HG03460 (cell line): ENCODE results near the gene KCNAB1.
A peak's percentile ranks its signal among the peaks of the same experiment; 100 is the strongest.

Source experiments
- ATAC-seq: cut with Tn5 transposase; IDR thresholded peaks from one replicate; pipeline ENCODE4 v1.9.1; 2021; ENCODE audit not compliant: unreplicated experiment

The KCNAB1 gene

DNA sequence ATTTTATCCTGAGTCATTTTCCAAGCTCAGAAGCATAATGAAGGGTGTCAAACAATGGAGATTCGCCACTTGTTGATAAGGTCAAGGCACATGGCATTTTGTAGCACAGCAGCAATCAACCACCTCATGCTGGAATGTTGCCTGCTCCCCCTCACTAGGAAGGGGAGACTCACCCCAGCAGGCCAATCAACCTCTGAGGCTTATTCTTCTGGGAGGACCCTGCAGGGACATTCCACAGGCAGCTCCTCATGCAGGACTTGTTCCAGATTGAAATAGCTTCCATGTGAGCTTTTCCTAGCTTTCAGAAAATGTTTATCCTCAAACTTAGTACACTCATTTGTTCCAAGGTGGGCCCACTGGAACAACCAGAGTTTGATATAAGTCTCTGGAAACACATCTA is 356.9 kb downstream of the KCNAB1 start:
- no peak for ATAC-seq

DNA sequence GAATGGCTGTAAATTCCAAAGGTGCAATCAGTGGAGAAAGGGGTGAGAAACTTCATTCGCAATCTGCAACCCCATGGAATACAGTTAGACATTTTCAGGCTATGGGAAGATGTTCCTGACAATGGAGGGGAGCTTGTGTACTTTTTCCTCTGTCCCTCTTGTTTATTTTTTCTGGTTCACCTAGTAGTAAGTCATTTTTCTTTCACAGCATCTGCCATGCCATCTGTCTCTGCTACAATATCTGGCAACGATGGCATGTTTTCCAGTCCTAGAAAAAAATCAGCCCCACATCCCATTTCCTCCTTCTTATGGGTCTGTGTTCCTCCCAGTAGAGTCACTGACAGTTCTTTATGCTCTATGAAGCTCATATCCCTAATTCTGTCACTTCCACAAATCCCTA is 358.5 kb downstream of the KCNAB1 start:
- ATAC-seq: no peak

DNA sequence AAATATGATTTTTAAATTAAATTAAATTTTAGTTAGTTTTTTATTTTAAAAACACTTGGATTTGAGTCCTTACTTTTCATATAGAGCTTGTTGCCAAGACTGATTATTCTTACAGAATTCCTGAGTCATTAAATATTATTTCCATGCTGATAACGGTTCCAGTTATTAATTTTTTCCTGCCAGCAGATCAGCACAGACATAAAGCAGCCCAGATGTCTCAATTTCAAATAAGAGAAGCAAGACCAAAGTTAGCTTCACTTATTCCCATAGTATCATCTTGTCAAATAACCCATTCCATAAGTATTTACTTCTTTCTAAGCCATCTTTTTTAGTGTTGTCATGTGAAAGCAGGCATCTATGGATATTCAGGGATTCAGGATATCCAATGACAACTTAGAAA is 359.2 kb downstream of the KCNAB1 start:
- no peak for ATAC-seq

DNA sequence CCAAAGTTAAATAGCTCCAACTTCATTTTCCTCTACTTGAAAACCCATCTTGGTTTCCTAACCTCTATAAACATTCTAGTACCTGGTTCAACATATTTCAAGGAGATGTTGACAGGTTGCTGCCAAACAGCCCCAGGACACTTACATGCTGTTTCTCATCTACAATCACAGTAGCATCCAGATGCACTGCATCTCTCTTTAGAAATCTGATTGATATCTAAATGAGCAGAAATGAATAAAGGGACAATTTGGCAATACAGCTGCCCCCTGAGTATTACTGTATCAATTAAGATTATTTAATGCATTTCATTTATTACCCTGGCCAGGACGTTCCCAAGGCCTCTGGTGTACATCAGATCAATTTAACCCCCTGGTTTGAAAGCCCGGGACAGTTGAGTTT is 360.6 kb downstream of the KCNAB1 start:
- no peak for ATAC-seq

DNA sequence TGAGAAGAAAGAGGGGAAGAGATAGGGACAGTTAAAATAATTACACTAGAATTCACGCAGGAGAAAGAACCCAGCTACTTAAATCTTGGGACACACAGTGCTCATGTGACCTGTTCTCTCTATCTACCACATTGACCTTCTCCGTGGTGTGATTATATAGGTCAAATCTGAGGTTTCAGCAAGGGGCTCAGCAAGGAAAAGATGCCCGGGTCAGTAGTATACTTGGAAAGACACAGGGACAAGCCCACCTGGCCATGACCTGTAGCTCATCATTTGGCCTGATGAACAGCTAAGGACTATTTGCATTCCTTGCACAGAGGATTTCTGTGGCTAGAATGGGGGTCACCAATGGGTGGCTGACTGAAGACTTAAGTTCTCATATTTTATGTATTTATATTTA is 362.6 kb downstream of the KCNAB1 start:
- ATAC-seq: peak; percentile 1

DNA sequence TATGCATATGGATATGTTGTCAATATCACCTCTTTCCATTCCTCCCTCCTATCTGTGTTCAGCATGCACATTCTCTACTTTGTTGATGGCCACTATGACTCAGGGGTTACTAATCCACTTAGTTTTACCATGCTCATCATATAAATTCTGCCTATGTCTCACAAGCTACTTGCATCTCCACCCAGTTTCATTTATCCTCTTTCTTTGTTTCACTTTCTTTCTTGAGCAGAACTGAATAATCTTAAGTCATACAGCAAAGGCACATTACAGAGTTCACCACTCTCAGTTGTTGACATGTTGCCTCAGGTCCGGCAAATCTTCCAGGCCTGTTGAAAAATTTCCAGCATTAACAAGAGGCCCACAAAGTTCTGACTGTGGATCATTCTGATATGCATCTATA is 363.0 kb downstream of the KCNAB1 start:
- ATAC-seq: peak; percentile 85

GRCh38 chr3:156483961-156484787 is 363.8 kb downstream of the KCNAB1 start:
- ATAC-seq: peak; percentile 83

DNA sequence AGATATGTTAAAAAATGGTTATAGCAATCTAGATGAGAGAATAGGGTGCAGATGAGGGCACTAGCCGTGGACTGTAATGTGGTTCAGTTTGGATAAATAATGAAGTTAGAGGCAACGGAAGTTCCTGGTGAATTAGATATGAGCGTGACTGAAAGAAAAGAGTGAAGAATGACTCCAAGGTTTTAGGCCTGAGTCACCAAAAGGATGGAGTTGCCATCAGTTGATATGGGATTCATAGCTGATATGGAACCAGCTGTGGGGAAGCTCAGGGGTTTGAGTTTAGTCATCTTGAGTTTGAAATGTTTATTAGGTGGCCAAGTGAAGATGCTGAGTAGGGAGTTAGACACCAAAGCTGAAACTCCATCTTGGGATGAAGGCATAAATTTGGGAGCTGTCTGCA is 368.4 kb downstream of the KCNAB1 start:
- no peak for ATAC-seq

- no peak for ATAC-seq
Observed at GRCh38 chr3:156489462-156489911, 369.1 kb downstream of the KCNAB1 start.

GRCh38 chr3:156491192-156491591 is 370.8 kb downstream of the KCNAB1 start:
- ATAC-seq: no peak

DNA sequence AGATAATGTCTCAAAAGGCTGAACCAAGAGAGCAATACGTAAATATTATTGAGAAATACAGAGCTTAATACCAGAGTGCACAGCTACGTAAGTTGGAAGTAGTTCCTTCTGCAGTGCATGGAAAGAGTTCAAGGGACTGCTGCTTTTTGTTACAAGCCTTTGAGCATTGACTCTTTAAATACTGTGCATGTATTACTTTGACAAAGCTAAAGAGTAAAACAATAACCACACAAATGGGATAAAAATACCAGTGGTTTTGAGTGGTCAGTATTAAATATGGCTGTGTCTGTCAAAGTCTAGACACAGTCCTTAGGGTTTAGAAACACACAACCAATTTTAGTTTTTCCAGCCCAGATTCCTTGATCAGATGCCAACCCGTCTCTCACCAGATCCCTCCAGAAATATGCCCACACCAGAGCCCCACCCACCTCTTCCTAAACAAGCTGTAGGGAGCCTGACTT is 372.5 kb downstream of the KCNAB1 start:
- ATAC-seq: no peak

DNA sequence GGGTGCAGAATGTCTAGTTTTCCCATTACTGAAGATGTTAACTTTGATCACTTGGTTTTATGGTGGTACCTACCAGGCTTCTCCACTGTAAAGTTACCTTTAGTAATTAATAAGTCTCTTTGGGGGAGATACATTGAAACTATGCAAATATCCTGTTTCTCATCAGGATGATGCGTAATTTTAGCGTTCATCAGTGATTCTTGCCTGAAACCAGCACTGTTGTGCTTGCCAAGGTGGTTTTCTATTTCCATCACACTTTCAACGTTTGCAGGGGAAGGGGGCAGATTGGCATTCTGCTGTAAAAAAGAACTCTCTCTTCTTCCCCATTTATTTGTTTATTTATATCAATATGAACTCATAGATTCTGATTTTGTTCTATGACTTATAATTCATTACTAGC is 373.5 kb downstream of the KCNAB1 start:
- no peak for ATAC-seq

GRCh38 chr3:156495816-156496215 is 375.4 kb downstream of the KCNAB1 start:
- no peak for ATAC-seq

- no peak for ATAC-seq
Observed at GRCh38 chr3:156497326-156497725, 376.9 kb downstream of the KCNAB1 start.

- no peak for ATAC-seq
Observed at GRCh38 chr3:156498307-156498706, 377.9 kb downstream of the KCNAB1 start.

DNA sequence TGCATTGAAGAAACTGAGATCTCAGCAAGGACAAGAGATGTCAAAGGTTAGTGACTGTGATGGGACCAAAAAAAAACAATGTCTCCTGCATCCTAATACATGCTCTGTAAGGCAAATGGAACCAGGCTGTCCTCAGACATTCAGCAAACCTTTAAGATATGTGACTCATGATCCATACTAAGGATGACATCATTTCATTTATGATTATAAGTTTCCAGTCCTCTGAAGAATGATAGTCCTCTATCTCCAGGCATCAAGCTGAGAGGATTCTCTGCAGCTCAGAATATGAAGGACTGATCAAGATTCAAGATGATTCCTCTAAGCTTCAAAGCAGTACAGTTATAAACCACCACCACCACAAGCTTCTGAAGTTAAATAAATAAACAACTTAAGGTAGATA is 386.9 kb downstream of the KCNAB1 start:
- ATAC-seq: no peak

DNA sequence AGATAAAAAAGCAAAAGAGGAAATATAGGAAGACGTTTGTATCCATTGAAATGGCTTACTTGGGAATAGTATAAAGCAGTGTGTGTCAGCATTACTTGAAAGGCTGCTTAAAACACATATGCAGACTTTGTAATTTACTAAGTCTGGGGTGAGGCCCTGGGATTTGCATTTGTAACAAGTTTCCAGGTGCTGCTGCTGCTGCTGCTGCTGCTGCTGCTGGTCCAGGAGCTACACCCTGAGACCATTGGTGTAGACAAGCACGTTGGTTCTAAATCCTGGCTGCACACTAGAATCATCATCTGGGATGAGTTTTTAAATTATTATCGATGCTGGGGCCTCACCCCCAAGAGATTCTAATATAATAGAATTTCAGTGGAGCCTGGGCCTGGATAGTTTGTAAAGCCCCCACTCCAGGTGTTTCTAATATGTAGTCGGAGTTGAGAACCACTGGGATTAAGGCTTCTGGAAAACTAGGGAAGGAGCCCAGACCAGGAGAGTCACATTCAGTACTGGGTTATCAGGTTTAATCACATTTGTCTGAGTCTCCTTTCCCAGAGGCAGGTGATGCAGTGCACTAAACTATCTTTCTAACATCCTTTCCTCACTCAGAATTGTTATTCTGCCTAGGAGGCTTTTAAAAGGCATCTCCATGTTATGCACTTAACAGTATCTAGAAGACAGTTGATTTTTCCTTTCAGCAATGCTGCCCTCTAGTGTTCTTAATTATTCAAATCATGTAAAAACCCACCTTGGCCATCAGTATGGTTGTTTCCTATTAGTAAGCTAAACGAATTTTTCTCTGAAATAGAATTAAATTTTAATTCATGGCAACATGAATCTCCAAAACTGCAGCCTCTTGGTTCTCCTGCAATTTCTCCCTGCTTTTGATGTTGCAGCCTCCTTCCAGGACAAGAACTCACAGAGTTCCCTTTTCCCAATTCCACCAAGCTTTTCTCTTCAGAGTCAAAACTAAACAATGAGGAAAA is 389.1 kb downstream of the KCNAB1 start:
- peak; percentile 77 for ATAC-seq

GRCh38 chr3:156511987-156512677 is 391.8 kb downstream of the KCNAB1 start:
- ATAC-seq: no peak

DNA sequence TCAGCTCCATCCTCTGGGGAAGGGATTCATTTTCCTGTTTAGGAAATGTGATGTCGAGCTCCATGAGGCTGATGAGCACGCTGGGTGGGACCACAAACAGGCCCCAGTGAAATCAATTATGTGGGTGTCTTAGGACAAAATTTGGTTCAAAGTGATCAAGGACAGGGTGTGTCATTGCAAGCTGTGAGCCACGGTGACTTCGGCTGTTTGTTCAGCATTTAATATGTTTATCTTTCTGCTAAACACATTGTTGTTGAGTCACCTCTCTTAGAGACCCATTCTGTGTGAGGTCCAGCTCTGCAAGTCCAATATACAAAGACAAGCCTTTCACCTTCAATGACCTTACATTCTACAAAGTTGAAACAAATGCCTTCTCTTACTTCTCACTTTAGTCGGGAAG is 393.2 kb downstream of the KCNAB1 start:
- ATAC-seq: no peak

- no peak for ATAC-seq
Observed at GRCh38 chr3:156516284-156516683, 395.9 kb downstream of the KCNAB1 start.

DNA sequence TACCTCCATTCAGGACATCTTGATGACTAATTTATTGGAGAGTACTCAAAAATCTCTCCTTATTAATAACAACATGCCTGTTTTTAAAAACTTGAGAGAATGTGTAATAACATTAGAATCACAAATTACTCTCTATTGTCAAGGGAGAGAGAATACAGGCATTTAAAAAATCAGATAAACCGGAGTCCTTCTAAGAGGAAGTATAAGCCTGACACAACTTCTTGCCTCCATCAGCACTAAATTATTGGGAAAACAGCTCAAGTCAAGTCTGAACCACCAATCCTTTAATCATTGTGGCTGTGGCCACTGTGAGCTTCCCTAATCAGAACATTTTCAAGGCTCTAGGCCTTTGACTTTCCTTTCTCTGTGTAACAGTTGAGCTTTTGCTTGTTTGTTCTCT is 396.6 kb downstream of the KCNAB1 start:
- no peak for ATAC-seq
